PC-9 (cell line): Measurements from ENCODE around the gene PWWP3B. TPM values are rescaled to one million over a fixed set of nuclear protein-coding genes. Genes with fewer than 3 reads are reported as not detected.
"Not testable (repeated sequence)": the region's sequence is repeated elsewhere in the genome, so short reads cannot be mapped to it uniquely, and the experiment has no call there.

Experiments used
- BruUV-seq: library from RNA; stranded (reverse); fragments of 400-500 nt; replicated peaks from 2 replicates; lab custom pipeline; 2021; lab: Mats Ljungman, UMichigan
- CTCF ChIA-PET: fragments of 300-600 bp; sonication (Branson Sonifier 250); formaldehyde crosslinking; loops from one replicate; lab custom pipeline; 2022; ENCODE audit warnings: antibody characterized with exemption; lab: Charles Lee
- POLR2A ChIA-PET: fragments of 300-600 bp; sonication (Branson Sonifier 250); formaldehyde crosslinking; loops from one replicate; lab custom pipeline; 2022; ENCODE audit warnings: antibody characterized with exemption; ENCODE audit not compliant: unreplicated experiment; lab: Charles Lee
- DNase-seq, 2 experiments: peaks; one replicate each; pipeline versions ENCODE4 v3.0.0 to v3.0.0-alpha.2; 2015 to 2022; ENCODE audit warnings: mixed read lengths in 1 of 2
- H2AFZ ChIP-seq: fragments of 200-600 bp; sonication (generic); 2 replicates; pipeline ENCODE4 v1.8.1; 2017; ENCODE audit warnings: antibody characterized with exemption
- H3F3A ChIP-seq: fragments of 200-600 bp; sonication (generic); 2 replicates; pipeline ENCODE4 v1.8.1; 2017; ENCODE audit warnings: antibody characterized with exemption, mild to moderate bottlenecking, low read depth; ENCODE audit not compliant: insufficient read depth
- H3K27ac ChIP-seq: fragments of 200-600 bp; sonication (generic); 2 replicates; pipeline ENCODE4 v1.6.1; 2016; ENCODE audit warnings: mixed run types
- H3K27me3 ChIP-seq: fragments of 200-600 bp; sonication (generic); 2 replicates; pipeline ENCODE4 v1.6.1; 2016; ENCODE audit warnings: low read depth, mixed run types; ENCODE audit not compliant: insufficient read depth
- H3K36me3 ChIP-seq: fragments of 200-600 bp; sonication (generic); 2 replicates; pipeline ENCODE4 v1.6.1; 2016; ENCODE audit warnings: low read depth, mixed run types
- H3K4me1 ChIP-seq: fragments of 200-600 bp; sonication (generic); replicated peaks from 2 replicates; pipeline ENCODE4 v1.6.1; 2016; ENCODE audit warnings: mixed run types; ENCODE audit not compliant: insufficient read depth
- H3K4me2 ChIP-seq: fragments of 200-600 bp; sonication (generic); 2 replicates; pipeline ENCODE4 v1.6.1; 2017; ENCODE audit warnings: mixed run types
- H3K4me3 ChIP-seq: fragments of 200-600 bp; sonication (generic); 2 replicates; pipeline ENCODE4 v1.6.1; 2016; ENCODE audit warnings: mixed run types
- H3K79me2 ChIP-seq: fragments of 200-600 bp; sonication (generic); 2 replicates; pipeline ENCODE4 v1.6.1; 2017; ENCODE audit warnings: low read depth, mixed run types
- H3K9me2 ChIP-seq: fragments of 200-600 bp; sonication (generic); 2 replicates; pipeline ENCODE4 v1.8.1; 2017; ENCODE audit warnings: mild to moderate bottlenecking; ENCODE audit not compliant: insufficient read depth
- H3K9me3 ChIP-seq: fragments of 200-600 bp; sonication (generic); 2 replicates; pipeline ENCODE4 v1.8.1; 2016; ENCODE audit warnings: low read depth; ENCODE audit not compliant: insufficient read depth
- H4K20me1 ChIP-seq: fragments of 200-600 bp; sonication (generic); 2 replicates; pipeline ENCODE4 v1.8.1; 2017; ENCODE audit not compliant: insufficient read depth
- EZH2 ChIP-seq: fragments of 200-600 bp; sonication (generic); IDR thresholded peaks from 2 replicates; pipeline ENCODE4 v1.8.0; 2017; ENCODE audit warnings: antibody characterized with exemption, low read depth
- intact Hi-C: fragments of 100-400 bp; cut with micrococcal nuclease; formaldehyde crosslinking; loops from one replicate; pipeline ENCODE4 v1.10.0; 2022; ENCODE audit not compliant: unreplicated experiment
- total RNA-seq: library from RNA; stranded (reverse); gene quantifications from 2 replicates; pipeline ENCODE4 v1.2.3, GENCODE V29; 2021
- TF ChIP-seq, protein P1 (sequence below): fragments of 200-600 bp; sonication (generic); conservative IDR thresholded peaks from 2 replicates; pipeline ENCODE4 v1.6.1; 2017; ENCODE audit warnings: mixed run types, antibody characterized with exemption, mild to moderate bottlenecking, moderate library complexity

The PWWP3B gene
- total RNA-seq, 1 experiment from 2014 or later = not detected

DNA sequence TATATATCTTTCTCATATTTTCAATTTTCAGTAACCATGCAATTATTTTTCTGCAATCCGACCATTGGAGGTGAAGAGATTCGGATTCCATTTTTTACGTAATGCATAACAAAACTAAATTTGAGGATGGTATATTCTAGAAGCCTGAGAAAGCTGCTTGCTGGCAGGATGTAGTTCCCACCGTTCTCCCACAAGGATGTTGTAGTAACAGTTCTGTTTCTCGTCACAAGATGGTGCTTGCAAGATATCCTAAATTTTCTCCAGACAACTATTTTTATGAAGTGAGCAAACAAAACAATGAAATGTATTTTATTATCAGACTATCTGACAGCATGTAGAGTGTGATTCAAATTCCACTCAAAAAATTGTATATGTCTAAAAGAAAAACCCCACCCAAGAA, 10.7 kb downstream of the PWWP3B start:
- ChIA-PET POLR2A (no interaction called here), CTCF (no interaction called here)
- Histone ChIP-seq H3K27ac (no peak overlapping the region), H3K79me2 (no peaks in the 10 kb centered on the region), H3K9me3 (no peaks in the 10 kb centered on the region), H3K4me3 (no peak overlapping the region), H3K9me2 (no peaks in the 10 kb centered on the region), H2AFZ (no peak overlapping the region), H4K20me1 (no peaks in the 10 kb centered on the region), H3F3A (no peaks in the 10 kb centered on the region), H3K36me3 (no peaks in the 10 kb centered on the region), H3K27me3 (no peaks in the 10 kb centered on the region), H3K4me1 (no peaks in the 10 kb centered on the region), H3K4me2 (no peak overlapping the region)
- no peak for TF ChIP-seq EZH2
- TF ChIP-seq, protein P1, sequence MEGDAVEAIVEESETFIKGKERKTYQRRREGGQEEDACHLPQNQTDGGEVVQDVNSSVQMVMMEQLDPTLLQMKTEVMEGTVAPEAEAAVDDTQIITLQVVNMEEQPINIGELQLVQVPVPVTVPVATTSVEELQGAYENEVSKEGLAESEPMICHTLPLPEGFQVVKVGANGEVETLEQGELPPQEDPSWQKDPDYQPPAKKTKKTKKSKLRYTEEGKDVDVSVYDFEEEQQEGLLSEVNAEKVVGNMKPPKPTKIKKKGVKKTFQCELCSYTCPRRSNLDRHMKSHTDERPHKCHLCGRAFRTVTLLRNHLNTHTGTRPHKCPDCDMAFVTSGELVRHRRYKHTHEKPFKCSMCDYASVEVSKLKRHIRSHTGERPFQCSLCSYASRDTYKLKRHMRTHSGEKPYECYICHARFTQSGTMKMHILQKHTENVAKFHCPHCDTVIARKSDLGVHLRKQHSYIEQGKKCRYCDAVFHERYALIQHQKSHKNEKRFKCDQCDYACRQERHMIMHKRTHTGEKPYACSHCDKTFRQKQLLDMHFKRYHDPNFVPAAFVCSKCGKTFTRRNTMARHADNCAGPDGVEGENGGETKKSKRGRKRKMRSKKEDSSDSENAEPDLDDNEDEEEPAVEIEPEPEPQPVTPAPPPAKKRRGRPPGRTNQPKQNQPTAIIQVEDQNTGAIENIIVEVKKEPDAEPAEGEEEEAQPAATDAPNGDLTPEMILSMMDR = no peak
- no TSS peak for BruUV-seq
- intact Hi-C loops = no loop called here
- DNase-seq = no peak

DNA sequence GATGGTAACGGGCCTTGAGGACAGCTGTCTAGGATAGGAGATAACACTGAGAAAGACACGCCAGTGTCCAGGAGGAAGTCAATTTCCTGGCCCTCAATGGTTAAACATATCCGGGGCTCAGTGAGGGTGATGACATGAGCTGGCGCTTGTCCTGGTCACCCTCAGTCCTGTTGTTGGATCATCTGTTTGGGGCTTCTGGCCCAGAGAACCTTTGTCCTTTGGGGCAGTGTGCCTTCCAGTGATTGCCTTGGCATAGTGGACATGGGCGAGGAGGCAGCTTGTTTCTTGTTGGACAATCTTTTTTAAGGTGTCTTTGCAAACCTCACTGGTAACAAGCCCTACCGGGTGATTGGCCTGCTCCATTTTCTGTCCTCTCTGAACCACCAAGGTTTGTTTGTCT, 15.6 kb downstream of the PWWP3B start:
- H3K4me1 ChIP-seq, H3K27me3 ChIP-seq, H3K4me3 ChIP-seq, H3K79me2 ChIP-seq, CTCF ChIA-PET, POLR2A ChIA-PET, H3K9me3 ChIP-seq, H3K27ac ChIP-seq, BruUV-seq, H4K20me1 ChIP-seq, H3K36me3 ChIP-seq, H3K4me2 ChIP-seq, intact Hi-C loops, H3K9me2 ChIP-seq, H2AFZ ChIP-seq, DNase-seq, H3F3A ChIP-seq: not testable (repeated sequence)

DNA sequence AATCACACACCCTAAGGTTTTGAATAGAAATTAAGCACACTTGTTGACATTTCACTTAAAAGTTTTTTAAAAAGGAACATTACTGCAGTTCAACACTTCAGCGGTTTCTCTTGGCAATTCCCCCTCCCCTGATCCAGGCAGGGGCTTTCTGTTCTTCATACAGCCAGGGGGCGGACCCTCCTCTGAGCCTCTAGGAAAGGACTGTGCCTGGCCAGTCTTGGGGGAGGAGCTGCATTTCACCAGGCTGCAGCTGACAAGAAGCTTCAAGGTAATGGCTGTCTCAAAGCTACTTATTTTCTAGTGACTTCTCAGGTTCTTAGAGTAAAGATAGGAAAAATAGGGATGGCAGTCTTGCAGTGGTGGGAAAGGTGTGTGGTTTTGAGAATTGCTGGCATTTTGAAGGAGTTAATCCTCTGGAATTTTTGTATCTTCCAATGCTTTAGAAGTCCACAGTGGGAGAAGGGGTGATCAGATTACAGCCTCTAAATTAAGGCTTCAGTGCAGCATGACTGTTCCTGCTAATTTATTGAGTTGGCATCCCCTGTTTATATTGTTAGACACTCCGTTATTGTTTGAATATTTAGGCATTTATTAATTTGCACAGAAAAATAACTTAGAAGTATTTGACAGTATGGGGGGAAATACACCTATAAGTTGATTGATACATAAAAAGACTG, 33.5 kb downstream of the PWWP3B start:
- H3K27me3 ChIP-seq = no peaks in the 10 kb centered on the region
- H3K9me3 ChIP-seq = no peaks in the 10 kb centered on the region
- no TSS peak for BruUV-seq
- H2AFZ ChIP-seq = no peak overlapping the region
- no peaks in the 10 kb centered on the region for H3K4me1 ChIP-seq
- no peaks in the 10 kb centered on the region for H3F3A ChIP-seq
- ChIA-PET CTCF (no interaction called here), POLR2A (no interaction called here)
- H4K20me1 ChIP-seq = no peaks in the 10 kb centered on the region
- no peaks in the 10 kb centered on the region for H3K9me2 ChIP-seq
- intact Hi-C loops = no loop called here
- no peak overlapping the region for H3K4me2 ChIP-seq
- H3K4me3 ChIP-seq = no peak overlapping the region
- no peak overlapping the region for H3K27ac ChIP-seq
- H3K79me2 ChIP-seq = no peaks in the 10 kb centered on the region
- TF ChIP-seq EZH2 = no peak
- no peaks in the 10 kb centered on the region for H3K36me3 ChIP-seq
- DNase-seq = no peak

DNA sequence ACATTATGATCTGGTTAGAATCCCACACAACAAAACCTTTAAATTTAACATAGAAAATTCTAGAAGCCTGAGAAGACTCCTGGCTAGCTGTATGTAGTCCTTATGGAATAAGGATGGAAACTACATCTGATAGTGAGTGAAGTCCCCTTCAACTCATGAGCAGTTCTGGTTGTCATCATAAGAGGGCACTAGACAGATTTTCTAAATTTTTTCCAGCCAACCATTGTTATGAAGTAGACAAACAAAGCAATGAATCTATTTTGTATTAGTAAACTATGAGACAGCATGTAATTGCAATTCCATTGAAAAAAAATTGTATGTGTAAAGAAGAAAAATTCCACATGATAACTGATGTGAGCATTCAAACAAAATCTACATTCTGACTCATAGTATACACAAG, 35.2 kb downstream of the PWWP3B start:
- Histone ChIP-seq H3K36me3 (no peaks in the 10 kb centered on the region), H3K9me3 (no peaks in the 10 kb centered on the region), H2AFZ (no peak overlapping the region), H3K4me2 (no peak overlapping the region), H3K9me2 (no peaks in the 10 kb centered on the region), H3K27ac (no peak overlapping the region), H4K20me1 (no peaks in the 10 kb centered on the region), H3F3A (no peaks in the 10 kb centered on the region), H3K79me2 (no peaks in the 10 kb centered on the region), H3K27me3 (no peaks in the 10 kb centered on the region), H3K4me3 (no peak overlapping the region), H3K4me1 (no peaks in the 10 kb centered on the region)
- no TSS peak for BruUV-seq
- intact Hi-C loops = no loop called here
- TF ChIP-seq, protein P1 = no peak
- no peak for TF ChIP-seq EZH2
- DNase-seq = no peak
- CTCF ChIA-PET = no interaction called here
- POLR2A ChIA-PET = no interaction called here
